NCI-H345 (cell line): Measurements from ENCODE around the gene SCN8A.
"Not testable (repeated sequence)": the region's sequence is repeated elsewhere in the genome, so short reads cannot be mapped to it uniquely, and the experiment has no call there.

Experiments used
- DNase-seq: peaks from one replicate; lab custom pipeline; 2025; lab: John Stamatoyannopoulos, UW

SCN8A gene

DNA sequence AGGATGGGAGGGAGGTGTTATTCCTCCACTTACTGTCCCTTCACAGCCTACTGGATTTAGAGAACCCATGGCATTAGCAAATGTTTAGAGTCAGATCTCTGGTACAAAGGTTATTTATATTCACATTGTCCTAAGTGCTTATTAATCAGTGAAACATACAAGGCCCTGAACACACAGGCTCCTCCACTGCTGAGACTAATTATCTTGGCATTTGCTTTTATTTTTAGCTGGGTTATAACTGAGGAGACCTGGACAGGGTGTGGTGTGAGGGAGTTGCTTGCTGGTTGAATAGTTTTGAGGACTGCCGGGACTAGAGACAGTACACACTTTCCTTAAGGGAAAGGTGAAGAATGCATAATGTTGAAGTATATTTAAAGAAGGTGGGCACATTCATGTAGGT is 180.0 kb downstream of the SCN8A start:
- no peak for DNase-seq

DNA sequence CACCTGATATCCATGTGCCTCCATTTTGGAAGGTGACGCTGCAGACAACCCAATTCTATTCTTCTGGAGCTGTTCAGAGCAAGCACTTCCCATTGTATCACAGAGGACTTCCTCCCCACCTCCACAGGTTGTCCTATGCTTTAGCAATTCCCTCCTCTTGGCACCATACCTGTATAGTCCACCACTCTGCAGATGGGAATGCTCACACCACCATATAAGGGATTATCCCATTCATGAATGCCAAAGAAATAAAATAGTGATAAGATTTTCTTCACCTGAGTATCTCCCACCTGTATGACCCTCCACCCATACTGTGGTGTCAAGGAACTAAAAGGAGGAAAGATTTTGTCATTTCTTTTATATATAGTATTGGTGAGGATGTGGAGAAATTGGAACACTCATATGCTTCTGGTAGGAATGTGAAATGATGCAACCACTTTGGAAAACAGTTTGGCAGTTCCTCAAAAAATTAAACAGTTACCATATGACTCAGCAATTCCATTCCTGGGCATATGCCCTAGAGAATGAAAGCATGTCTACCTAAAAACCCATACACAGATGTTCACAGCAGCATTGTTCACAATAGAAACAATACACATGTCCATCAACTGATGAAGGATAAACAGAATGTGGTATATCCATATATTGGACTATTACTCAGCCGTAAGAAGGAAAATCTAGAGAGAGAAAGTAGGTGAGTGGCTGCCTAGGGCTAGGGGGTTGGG is 182.3 kb downstream of the SCN8A start:
- no peak for DNase-seq

DNA sequence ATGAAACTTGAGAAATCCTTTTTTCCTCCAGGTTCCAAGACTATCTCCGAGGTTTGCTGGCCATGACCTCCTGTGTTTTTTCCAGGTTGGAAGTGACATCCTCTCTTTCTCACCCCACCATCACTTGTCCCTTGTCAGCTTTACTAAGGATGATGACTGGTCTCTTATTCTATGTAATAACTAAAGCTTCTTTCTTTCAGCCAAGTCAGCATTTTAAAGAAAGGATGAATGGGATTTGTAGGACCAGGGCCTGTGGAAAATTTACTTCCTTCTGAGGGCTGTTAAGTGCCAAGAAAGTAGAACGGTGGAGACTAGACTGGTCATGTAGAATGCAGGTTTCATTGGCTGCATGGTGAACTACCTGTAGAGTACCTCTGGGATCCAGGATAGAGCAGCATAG is 183.9 kb downstream of the SCN8A start:
- DNase-seq: no peak

DNA sequence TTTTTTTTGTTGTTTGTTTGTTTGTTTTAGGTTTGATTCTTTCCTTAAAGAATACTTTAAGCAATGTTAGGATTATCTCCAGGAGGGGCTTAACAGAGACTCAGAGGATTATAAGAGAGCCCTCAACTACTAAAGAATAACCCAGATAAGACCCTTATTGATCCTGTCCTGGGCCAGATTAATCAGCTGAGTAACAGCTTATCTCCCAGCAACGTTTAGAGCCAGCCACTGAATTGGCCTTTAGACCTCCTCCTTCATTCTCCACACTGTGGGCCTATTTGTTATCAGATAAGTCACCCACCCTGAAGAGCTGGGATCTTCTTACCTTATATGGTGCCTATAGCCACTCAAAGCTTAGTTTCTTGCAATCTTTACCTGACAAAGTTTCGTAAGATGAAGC is 186.4 kb downstream of the SCN8A start:
- no peak for DNase-seq

DNA sequence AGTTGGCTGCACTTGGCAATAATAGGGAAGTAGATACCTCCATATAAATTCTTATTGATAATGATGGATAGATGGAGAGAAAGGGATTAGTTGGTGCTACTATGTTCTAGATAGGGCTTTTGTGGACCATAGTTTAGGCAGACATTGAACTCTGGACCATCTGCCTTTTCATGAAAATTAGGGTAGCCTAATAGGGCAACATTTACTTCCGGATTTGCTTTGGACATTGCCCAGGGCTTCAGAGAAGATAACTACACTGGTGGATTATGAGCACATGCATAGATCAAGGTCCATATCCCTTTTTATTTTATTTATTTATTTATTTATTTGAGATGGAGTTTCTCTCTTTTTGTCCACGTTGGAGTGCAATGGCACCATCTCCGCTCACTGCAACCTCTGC is 186.9 kb downstream of the SCN8A start:
- DNase-seq: no peak

DNA sequence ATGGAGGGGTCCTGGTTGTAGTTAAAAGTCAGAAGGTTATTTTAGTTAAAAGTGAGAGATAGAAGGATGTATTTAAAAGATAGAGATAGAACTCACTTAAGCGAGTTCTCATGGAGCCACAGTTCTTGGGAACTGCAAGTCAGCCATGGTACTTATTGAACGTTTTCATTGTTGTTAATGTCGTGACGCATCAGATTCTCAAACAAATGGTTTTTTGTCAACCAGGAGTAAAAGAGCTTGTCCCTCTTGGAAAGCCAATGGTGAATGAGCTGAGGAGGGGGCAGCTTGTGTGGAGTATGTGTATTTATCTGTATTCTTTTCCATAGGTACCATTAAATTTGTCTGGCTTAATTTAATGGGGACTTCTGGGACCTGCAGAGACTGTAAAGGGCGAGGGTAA is 188.8 kb downstream of the SCN8A start:
- no peak for DNase-seq

DNA sequence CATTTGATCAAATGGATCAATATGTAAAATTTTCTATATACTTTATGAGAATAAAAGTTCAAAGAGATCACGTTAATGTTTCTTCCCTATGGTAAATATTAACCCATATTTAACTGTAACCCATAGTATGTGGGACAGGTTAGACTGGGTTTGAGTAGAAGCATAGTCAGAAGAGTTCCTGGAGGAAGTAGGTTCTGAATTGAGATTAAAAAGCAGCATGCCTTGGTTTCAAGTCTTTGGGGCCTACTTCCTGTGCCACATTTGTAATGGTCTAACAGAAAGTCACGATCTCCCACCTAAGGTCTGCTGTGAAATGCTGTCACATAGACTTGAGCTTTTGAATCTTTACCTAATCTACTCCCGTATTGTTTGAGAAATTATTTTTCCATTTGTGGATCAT is 193.7 kb downstream of the SCN8A start:
- no peak for DNase-seq

DNA sequence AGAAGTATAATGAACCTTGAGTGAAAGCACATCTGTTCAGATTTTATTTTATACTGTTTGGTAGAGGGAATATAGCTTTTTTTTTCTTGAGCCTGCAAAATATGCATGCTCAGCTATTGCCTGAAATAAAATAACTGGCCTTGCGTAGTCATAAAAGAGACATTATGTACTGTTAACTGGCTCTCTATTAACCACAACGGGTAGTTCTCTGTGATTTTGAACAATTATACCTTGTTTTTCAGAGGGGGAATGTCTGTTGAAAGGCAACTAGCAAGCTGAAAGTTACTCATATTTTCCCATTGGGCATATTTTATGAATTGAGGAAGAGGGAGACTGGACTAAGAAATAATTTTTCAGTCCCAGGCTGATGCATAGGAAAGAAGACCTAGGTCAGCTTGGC is 194.9 kb downstream of the SCN8A start:
- no peak for DNase-seq

DNA sequence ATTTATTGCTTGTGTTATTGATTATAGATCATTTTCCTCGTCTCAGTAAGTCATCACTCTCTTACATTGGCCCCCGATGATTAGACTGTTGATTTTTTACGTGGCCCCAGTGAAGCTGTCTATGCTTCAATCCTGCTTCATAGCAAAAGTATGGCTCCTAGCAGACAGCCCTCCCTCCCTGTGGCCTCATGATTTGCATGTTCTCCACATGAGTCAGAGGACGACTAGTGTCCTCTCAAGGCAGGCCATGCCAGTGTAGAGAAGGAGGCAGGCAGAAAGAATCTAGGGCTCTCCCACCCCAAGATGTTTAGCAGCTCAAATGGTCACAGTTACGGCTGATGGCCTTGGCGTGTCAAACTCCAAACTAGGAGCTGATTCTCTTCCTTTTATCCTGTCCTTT is 197.8 kb downstream of the SCN8A start:
- DNase-seq: no peak

DNA sequence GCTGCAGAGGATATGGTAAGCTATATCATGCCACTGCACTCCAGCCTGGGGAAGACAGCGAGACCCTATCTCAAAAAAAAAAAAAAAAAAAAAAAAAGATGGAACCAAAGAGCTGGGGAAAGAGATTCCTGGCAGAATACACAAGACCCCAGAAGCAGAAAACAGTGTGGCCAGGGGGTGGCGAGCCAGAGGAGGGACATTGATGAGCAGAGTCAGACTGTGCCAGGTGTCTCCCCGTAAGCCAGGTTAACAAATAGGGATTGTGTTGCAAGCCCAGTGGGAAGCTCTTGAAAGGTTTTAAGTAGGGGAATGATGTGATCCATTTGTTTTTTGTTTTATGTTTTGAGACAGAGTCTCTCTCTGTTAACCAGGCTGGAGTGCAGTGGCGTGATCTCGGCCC is 201.4 kb downstream of the SCN8A start:
- no peak for DNase-seq

DNA sequence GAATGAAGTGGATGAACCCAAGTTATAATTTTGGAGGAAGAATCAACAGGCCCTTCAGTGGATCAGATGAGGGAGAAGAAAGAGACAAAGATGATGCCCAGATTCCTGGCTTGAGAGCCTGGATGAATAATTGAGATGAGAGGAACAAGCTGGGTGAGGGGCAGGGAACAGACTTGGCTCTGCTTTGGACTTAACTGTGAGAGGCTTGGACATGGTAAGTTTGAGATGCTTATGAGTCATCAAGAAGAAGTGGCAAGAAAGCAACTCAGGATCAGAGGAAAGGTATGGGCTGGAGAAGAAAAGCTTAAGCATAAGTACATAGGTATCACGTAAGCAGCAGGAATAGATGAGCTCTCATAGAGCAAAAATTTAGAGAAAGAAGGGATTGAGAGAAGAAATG is 202.2 kb downstream of the SCN8A start:
- no peak for DNase-seq

DNA sequence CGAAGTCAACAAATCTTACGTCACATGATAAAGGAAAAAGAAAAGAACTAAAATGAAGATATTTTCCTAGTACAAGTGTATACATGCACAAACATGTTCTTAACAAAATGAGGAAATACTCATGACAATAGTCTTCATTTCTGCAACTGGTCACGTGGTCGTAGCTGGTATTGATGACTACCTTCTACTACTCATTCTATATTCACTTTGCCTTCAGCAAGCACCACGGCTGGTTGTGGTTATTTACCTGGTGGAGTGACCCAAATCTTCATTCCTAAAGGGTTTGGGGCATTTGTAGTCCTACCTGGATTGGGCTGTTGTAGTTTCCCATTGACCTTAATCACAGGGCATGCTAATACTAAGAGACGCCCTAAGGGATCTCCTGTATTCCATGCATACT is 206.3 kb downstream of the SCN8A start:
- no peak for DNase-seq

DNA sequence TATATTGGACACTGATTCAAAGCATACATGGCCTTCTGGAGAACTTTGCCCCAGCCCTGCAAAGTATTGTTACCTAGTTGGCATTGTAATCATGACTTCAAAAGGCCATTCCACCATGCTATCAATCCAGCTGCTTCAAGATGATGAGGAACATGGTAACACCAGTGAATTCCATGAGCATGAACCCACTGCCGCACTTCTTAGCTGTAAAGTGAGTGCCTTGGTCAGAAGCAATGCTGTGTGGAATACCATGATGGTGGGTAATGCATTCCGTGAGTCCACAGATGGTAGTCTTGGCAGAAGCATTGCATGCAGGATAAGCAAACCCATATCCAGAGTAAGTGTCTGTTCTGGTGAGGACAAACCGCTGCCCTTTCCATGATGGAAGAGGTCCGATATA is 207.0 kb downstream of the SCN8A start:
- DNase-seq: not testable (repeated sequence)

DNA sequence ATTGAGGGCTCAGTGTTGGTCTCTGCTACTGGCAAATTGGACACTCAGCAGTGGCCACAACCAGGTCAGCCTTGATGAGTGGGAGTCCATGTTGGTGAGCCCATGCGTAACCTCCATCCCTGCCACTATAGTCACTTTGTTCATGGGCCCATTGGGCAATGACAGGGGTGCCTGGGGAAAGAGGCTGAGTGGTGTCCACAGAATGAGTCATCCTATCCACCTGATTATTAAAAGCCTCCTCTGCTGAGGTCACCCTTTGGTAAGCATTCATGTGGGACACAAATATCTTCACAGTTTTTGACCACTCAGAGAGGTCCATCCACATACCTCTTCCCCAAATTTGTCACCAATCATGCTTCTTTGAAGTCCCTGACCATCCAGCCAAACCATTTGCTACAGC is 207.5 kb downstream of the SCN8A start:
- DNase-seq: no peak

DNA sequence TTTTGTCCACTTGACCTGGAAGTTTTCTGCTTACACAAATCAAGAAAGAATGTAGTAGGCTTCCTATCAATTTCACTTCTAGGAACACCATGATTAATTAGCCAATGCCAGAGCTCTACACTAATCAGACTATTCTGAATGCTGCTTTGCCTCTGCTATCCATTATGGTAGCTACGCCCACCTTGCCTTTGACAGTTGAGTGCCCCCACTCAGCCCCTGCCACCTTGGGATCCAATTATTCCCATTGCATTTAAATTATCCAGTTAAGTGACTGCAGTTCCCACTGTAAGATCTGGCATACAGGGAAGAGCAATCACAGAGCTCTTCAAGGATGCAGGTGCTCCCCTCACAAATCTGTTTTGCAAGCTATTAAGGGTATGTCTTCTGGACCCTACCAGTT is 210.0 kb downstream of the SCN8A start:
- no peak for DNase-seq

DNA sequence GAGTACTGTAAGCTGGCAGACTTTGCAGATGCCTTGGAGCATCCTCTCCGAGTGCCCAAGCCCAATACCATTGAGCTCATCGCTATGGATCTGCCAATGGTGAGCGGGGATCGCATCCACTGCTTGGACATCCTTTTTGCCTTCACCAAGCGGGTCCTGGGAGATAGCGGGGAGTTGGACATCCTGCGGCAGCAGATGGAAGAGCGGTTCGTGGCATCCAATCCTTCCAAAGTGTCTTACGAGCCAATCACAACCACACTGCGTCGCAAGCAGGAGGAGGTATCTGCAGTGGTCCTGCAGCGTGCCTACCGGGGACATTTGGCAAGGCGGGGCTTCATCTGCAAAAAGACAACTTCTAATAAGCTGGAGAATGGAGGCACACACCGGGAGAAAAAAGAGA is 215.9 kb downstream of the SCN8A start:
- no peak for DNase-seq

DNA sequence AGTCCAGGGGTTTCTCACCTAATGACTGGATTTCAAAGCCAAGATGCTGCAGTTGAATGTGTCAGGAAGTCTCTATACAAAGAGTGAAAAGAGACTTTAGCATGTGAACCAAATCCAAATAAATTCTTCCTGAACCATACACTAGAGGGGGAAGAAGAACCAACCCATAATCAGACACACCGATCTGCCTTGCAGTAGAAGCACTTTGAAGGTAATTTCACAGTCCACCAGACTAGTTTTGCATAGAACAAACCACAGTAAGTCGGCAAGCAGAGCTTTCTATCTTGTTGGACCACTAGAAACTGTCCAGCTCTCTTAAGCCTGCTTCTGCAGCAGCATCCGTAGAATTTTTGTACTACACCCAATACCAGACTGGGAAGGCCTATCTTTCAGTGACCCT is 218.2 kb downstream of the SCN8A start:
- DNase-seq: no peak

DNA sequence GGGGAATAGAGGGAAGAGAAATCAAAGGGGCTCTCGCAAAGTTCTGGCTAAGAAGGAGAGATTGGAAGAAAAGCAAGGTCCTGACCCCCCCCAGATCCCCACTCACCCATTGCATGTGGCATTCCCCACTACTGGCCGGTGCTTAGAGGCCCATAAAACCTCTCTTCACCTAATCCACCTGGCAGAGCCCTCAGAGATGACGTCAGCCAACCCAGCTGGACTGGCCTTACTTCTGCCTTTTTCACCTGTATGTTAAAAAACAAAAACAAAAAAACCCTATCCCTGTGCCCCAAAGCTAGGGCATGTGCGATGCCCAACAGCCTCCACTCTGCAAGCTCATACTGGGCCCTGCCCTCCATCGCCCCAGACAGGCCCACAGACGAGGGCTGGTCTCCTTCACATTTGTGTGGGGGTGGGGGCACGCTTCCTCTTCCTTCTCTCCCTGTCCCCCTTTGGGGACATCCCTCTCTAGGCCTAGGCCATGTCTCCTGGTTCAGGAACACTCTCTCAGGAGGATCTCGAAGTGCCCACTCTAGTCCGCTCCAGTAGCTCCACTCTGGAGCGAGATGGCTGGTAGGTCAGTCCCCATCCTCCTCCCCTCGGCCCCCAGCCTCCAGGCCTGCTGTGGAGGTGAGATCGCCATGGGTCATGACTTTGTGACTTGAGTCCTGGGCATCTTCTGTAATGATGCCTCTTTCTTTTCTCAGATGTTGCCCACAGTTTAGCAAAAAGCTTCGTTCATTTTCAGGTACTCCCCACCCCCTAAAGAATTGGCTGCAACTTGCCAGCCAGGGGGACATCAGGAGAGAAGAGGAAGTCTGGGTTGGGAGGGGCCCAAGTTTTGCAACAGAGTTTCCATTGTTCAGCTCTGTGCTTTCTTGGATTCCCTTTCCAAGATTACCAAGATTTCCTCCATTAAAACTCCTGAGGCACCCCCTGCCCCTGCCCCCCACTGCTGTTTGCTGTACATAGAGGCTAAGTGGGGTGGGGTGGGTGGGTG is 220.5 kb downstream of the SCN8A start:
- DNase-seq: no peak

DNA sequence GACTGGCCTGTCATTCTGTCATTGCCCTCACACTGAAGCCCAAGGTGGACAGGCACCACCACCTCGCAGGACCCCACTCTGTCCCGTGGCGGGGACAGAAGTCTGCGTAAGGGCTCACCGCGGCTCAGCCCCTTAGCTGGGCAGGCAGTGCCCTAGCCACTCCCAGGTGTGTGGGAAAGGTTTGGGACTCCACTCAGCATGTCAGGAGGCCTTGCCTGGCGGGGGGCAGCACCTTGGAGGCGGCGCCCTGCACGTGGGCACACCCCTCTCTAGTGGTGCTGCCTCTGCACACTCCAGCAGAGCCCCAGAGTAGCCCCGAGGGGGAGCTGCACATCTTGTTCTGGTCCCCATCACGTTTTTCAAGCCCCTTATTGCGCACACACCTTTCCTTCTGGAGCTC is 221.8 kb downstream of the SCN8A start:
- DNase-seq: no peak

DNA sequence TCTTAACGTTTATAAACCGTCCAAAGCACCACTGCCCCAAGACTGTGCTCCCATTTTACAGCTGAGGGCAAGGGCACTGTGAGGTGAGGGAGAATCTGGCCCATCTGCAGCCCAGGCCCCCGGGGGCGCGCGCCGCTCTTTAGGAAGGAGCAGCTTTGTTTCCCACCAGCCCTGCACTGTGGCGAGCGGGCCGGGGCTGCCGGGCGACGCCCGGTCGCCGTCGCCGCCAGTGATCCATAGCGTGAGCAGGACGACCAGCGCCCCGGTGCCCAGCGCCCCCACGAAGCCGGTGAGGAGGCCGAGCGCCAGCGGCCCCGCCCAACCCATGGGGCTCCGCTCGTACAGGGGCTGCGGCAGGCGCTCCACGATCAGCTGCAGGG is 222.9 kb downstream of the SCN8A start:
- DNase-seq: no peak

DNA sequence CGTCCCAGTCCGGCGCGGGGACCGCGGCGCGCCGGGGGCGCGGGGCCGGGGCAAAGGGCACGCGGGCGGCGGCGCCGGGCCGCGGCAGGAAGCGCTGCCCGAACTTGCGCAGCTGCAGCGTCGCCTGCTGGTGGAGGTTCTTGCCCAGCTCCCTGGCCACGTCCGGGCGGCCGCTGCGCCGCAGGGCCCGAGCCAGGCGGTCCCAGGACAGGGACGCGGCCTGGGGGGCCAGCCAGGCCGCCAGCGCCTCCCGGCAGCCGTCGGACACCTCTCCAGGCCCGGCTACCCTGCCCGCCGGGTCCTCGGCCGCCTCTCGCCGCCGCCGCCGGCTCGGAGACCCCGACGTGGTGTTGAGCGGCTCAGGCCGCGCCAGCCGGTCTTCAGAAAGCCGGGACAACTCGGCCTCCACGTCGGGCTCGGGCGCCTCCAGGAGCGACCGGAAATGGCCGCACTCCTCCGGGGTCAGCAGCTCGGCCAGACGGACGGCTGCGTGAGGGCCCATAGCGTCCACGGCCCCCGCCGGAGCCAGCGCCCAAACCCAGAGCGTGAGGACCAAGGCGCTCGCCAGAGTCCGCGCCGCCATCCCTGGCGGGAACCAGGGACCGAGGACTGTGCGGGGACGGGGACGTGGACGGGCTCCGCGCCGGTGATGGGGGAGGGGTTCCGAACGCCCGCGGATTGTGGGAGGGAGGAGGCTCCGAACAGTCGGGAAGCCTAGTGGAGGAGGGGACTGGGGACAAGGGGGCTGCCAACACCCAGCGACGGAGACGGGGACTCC is 223.5 kb downstream of the SCN8A start:
- DNase-seq: peak; percentile 69

DNA sequence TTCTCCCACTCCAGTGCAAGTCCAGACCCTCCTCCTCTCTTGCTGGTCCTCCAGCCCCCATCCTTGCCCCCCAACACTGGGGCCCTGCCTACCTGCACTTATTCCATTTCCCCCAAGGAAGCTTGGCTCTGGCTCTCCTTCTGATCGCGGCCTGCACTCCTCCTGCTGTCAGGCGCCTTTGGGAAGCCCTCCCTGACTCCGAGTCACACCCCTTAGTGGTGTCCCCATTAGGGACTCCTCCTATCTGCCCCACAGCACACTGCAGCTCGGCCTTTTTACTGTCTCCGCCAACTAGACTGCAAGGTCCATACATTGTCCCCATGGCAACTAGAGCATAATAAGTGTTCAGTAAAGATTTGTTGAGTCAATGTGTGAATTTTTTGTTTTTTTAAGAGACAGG is 224.5 kb downstream of the SCN8A start:
- DNase-seq: no peak
